Neural cell (in vitro differentiated cells): ENCODE measurements around the gene DDI1. TPM values are rescaled to one million over a fixed set of nuclear protein-coding genes. Genes with fewer than 3 reads are reported as not detected.

Experiments
- H2AFZ ChIP-seq: fragments of 200-600, 300-800 bp; sonication (generic), shearing (Covaris generic); 2 replicates; pipeline ENCODE4 v1.6.0; 2014; ENCODE audit warnings: low read depth, mild to moderate bottlenecking, antibody characterized with exemption, low read length, moderate library complexity
- H3F3A ChIP-seq: fragments of 200-600 bp; shearing (Covaris generic); 2 replicates; pipeline ENCODE4 v1.6.1; 2016; ENCODE audit warnings: mild to moderate bottlenecking, moderate library complexity, mixed read lengths, antibody characterized with exemption, low read length; ENCODE audit not compliant: insufficient read depth, poor library complexity, severe bottlenecking
- H3K27ac ChIP-seq: fragments of 200-600, 300-800 bp; sonication (generic), shearing (Covaris generic); 2 replicates; pipeline ENCODE4 v1.5.1; 2014; ENCODE audit warnings: mild to moderate bottlenecking, low read length, moderate library complexity
- H3K27me3 ChIP-seq: fragments of 300-800, 200-600 bp; sonication (generic), shearing (Covaris generic); 2 replicates; pipeline ENCODE4 v1.6.0; 2014; ENCODE audit warnings: mild to moderate bottlenecking, low read depth, low read length, moderate library complexity; ENCODE audit not compliant: insufficient read depth
- H3K36me3 ChIP-seq: fragments of 300-800, 200-600 bp; sonication (generic), shearing (Covaris generic); 2 replicates; pipeline ENCODE4 v1.5.1; 2014; ENCODE audit warnings: mild to moderate bottlenecking, antibody characterized with exemption, low read length, moderate library complexity; ENCODE audit not compliant: insufficient read depth
- H3K4me2 ChIP-seq: fragments of 300-800, 200-600 bp; sonication (generic), shearing (Covaris generic); 2 replicates; pipeline ENCODE4 v1.6.0; 2014; ENCODE audit warnings: mild to moderate bottlenecking, low read length
- H3K4me3 ChIP-seq: fragments of 300-800, 200-600 bp; sonication (generic), shearing (Covaris generic); 2 replicates; pipeline ENCODE4 v1.5.1; 2014; ENCODE audit warnings: mild to moderate bottlenecking, low read length, moderate library complexity
- H3K79me2 ChIP-seq: fragments of 200-600 bp; shearing (Covaris generic); replicated peaks from 2 replicates; pipeline ENCODE4 v1.6.0; 2014; ENCODE audit warnings: mild to moderate bottlenecking, low read length, moderate library complexity; ENCODE audit not compliant: insufficient read depth
- H3K9ac ChIP-seq: fragments of 300-800, 200-600 bp; sonication (generic), shearing (Covaris generic); 2 replicates; pipeline ENCODE4 v1.6.1; 2016; ENCODE audit warnings: mild to moderate bottlenecking, low read length, mixed read lengths
- H3K9me2 ChIP-seq: fragments of 200-600 bp; shearing (Covaris generic); 2 replicates; pipeline ENCODE4 v1.6.1; 2016; ENCODE audit warnings: mild to moderate bottlenecking, low read length, mixed read lengths; ENCODE audit not compliant: insufficient read depth
- H3K9me3 ChIP-seq: fragments of 200-600, 300-800 bp; sonication (generic), shearing (Covaris generic); 2 replicates; pipeline ENCODE4 v1.6.1; 2016; ENCODE audit warnings: mild to moderate bottlenecking, mixed run types, low read length, moderate library complexity, mixed read lengths
- H4K20me1 ChIP-seq: fragments of 200-600 bp; shearing (Covaris generic); 2 replicates; pipeline ENCODE4 v1.6.1; 2016; ENCODE audit warnings: mild to moderate bottlenecking, mixed run types; ENCODE audit not compliant: insufficient read depth
- EP300 ChIP-seq: fragments of 450-650 bp; conservative IDR thresholded peaks from 2 replicates; pipeline ENCODE4 v1.6.1; 2014; ENCODE audit warnings: antibody characterized with exemption, mild to moderate bottlenecking, moderate library complexity; ENCODE audit not compliant: poor library complexity, severe bottlenecking
- EZH2 ChIP-seq: fragments of 200-600, 300-800 bp; shearing (Covaris generic), sonication (generic); IDR thresholded peaks from 2 replicates; pipeline ENCODE4 v1.6.1; 2014; ENCODE audit warnings: antibody characterized with exemption, low read length, borderline replicate concordance, mild to moderate bottlenecking; ENCODE audit not compliant: insufficient read depth, poor library complexity, severe bottlenecking
- MXI1 ChIP-seq: fragments of 450-650 bp; conservative IDR thresholded peaks from 2 replicates; pipeline ENCODE4 v1.6.1; 2014; ENCODE audit warnings: antibody characterized with exemption, mild to moderate bottlenecking; ENCODE audit not compliant: poor library complexity, severe bottlenecking
- POLR2AphosphoS5 ChIP-seq: IDR thresholded peaks from 2 replicates; pipeline ENCODE4 v1.6.1; 2012
- RAD21 ChIP-seq: fragments of 450-650 bp; conservative IDR thresholded peaks from 2 replicates; pipeline ENCODE4 v1.6.1; 2014; ENCODE audit warnings: antibody characterized with exemption, mild to moderate bottlenecking, moderate library complexity
- SMC3 ChIP-seq: fragments of 450-650 bp; conservative IDR thresholded peaks from 2 replicates; pipeline ENCODE4 v1.6.1; 2014; ENCODE audit warnings: antibody characterized with exemption, mild to moderate bottlenecking, moderate library complexity; ENCODE audit not compliant: poor library complexity
- TAF1 ChIP-seq: IDR thresholded peaks from 2 replicates; pipeline ENCODE4 v1.6.1; 2012; ENCODE audit warnings: low read depth
- polyA plus RNA-seq: library from polyadenylated mRNA; depleted of rRNA; stranded (reverse); fragments of >200 nt; gene quantifications from 2 replicates; pipeline ENCODE4 v1.2.3, GENCODE V29; 2014
- TF ChIP-seq, protein P1 (sequence below): fragments of 450-650 bp; IDR thresholded peaks from 2 replicates; pipeline ENCODE4 v1.5.1; 2014; ENCODE audit warnings: antibody characterized with exemption, mild to moderate bottlenecking, moderate library complexity; ENCODE audit not compliant: poor library complexity, severe bottlenecking
- TF ChIP-seq, protein P2 (sequence below): IDR thresholded peaks from 2 replicates; pipeline ENCODE4 v1.6.1; 2012; ENCODE audit warnings: borderline replicate concordance

Gene DDI1
- polyA plus RNA-seq, 1 donor from 2014 or later, result not detected

- TF ChIP-seq EZH2, result no peak
- TF ChIP-seq MXI1, result no peak
- TF ChIP-seq SMC3, result no peak
- no peak overlapping the region for H3K4me3 ChIP-seq
- no peaks in the 10 kb centered on the region for H3K9me2 ChIP-seq
- no peak overlapping the region for H3K4me2 ChIP-seq
- no peak overlapping the region for H3K27ac ChIP-seq
- no peaks in the 10 kb centered on the region for H3K79me2 ChIP-seq
- no peaks in the 10 kb centered on the region for H3K27me3 ChIP-seq
- no peak overlapping the region for H3K9ac ChIP-seq
- H4K20me1 ChIP-seq, result no peaks in the 10 kb centered on the region
- H2AFZ ChIP-seq, result no peak overlapping the region
- no peaks in the 10 kb centered on the region for H3K9me3 ChIP-seq
- no peaks in the 10 kb centered on the region for H3K36me3 ChIP-seq
- H3F3A ChIP-seq, result no peaks in the 10 kb centered on the region
These were observed 15.3 kb downstream of the DDI1 start for GRCh38 chr11:104051778-104052177.

DNA sequence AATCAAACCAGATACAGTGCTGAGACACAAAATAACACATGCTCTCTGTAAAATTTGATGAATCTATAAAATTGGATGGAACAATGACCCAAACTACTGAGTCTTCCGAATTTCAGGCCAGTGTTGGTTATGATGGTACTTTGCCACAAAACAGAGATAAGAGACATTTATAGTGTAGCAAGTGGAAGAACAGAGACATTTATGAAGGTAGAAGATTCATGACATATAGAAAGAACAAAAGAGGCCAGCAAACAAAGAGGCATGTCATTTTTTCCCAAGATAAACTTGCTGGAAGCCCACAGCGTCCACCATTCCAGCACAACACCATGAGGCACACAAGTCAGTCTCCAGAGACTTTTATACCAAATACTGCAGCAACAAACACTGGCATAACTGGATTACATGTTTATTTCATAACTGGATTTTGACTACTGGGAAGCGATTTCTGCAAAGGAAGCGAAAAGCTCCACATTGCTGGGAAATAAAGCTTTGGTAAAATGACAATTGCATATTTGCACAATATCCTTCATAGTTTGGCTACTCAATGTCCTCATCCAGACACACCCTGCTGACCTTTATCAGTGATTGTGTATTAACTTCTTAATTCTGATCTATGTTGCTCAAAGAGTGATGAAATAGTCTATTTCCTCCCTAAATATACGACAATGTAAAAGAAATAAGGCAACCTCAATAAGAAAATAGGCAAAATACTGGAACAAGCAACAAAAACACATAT, 17.5 kb downstream of the DDI1 start:
- Histone ChIP-seq H2AFZ (no peak overlapping the region), H3K27me3 (no peaks in the 10 kb centered on the region), H3K9ac (no peak overlapping the region), H3K4me3 (no peak overlapping the region), H3K4me2 (no peak overlapping the region), H4K20me1 (no peaks in the 10 kb centered on the region), H3F3A (no peaks in the 10 kb centered on the region), H3K9me3 (no peaks in the 10 kb centered on the region), H3K27ac (no peak overlapping the region), H3K9me2 (no peaks in the 10 kb centered on the region), H3K79me2 (no peaks in the 10 kb centered on the region), H3K36me3 (no peaks in the 10 kb centered on the region)
- no peak for TF ChIP-seq RAD21

- Histone ChIP-seq H3K27ac (no peak overlapping the region), H2AFZ (no peak overlapping the region), H3K4me2 (no peak overlapping the region), H3K9ac (no peak overlapping the region), H3F3A (no peaks in the 10 kb centered on the region), H3K36me3 (no peaks in the 10 kb centered on the region), H3K27me3 (no peaks in the 10 kb centered on the region), H3K79me2 (no peaks in the 10 kb centered on the region), H3K4me3 (no peak overlapping the region), H3K9me2 (no peaks in the 10 kb centered on the region), H3K9me3 (no peaks in the 10 kb centered on the region), H4K20me1 (no peaks in the 10 kb centered on the region)
- TF ChIP-seq, protein P1, sequence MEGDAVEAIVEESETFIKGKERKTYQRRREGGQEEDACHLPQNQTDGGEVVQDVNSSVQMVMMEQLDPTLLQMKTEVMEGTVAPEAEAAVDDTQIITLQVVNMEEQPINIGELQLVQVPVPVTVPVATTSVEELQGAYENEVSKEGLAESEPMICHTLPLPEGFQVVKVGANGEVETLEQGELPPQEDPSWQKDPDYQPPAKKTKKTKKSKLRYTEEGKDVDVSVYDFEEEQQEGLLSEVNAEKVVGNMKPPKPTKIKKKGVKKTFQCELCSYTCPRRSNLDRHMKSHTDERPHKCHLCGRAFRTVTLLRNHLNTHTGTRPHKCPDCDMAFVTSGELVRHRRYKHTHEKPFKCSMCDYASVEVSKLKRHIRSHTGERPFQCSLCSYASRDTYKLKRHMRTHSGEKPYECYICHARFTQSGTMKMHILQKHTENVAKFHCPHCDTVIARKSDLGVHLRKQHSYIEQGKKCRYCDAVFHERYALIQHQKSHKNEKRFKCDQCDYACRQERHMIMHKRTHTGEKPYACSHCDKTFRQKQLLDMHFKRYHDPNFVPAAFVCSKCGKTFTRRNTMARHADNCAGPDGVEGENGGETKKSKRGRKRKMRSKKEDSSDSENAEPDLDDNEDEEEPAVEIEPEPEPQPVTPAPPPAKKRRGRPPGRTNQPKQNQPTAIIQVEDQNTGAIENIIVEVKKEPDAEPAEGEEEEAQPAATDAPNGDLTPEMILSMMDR, result no peak
- TF ChIP-seq MXI1, result no peak
- TF ChIP-seq TAF1, result no peak
- TF ChIP-seq RAD21, result no peak
- TF ChIP-seq POLR2AphosphoS5, result no peak
- no peak for TF ChIP-seq EZH2
- TF ChIP-seq, protein P2, sequence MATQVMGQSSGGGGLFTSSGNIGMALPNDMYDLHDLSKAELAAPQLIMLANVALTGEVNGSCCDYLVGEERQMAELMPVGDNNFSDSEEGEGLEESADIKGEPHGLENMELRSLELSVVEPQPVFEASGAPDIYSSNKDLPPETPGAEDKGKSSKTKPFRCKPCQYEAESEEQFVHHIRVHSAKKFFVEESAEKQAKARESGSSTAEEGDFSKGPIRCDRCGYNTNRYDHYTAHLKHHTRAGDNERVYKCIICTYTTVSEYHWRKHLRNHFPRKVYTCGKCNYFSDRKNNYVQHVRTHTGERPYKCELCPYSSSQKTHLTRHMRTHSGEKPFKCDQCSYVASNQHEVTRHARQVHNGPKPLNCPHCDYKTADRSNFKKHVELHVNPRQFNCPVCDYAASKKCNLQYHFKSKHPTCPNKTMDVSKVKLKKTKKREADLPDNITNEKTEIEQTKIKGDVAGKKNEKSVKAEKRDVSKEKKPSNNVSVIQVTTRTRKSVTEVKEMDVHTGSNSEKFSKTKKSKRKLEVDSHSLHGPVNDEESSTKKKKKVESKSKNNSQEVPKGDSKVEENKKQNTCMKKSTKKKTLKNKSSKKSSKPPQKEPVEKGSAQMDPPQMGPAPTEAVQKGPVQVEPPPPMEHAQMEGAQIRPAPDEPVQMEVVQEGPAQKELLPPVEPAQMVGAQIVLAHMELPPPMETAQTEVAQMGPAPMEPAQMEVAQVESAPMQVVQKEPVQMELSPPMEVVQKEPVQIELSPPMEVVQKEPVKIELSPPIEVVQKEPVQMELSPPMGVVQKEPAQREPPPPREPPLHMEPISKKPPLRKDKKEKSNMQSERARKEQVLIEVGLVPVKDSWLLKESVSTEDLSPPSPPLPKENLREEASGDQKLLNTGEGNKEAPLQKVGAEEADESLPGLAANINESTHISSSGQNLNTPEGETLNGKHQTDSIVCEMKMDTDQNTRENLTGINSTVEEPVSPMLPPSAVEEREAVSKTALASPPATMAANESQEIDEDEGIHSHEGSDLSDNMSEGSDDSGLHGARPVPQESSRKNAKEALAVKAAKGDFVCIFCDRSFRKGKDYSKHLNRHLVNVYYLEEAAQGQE, result no peak
- no peak for TF ChIP-seq SMC3
- no peak for TF ChIP-seq EP300
These were observed 18.6 kb downstream of the DDI1 start for GRCh38 chr11:104054911-104055529.
